DND-41 (cell line): ENCODE data around the gene MED12L.

Experiments
- ATAC-seq: fragments of 200-7000 bp; cut with Tn5 transposase; 3 replicates; pipeline ENCODE4 v1.9.1; 2021; ENCODE audit warnings: low read depth; ENCODE audit not compliant: insufficient read depth
- DNase-seq: peaks from one replicate; pipeline ENCODE4 v3.0.0-alpha.2; 2020
- H2AFZ ChIP-seq: 2 replicates; pipeline ENCODE4 v1.6.0; 2012; ENCODE audit warnings: low read depth, low read length
- H3K27ac ChIP-seq: 2 replicates; pipeline ENCODE4 v1.5.1; 2012; ENCODE audit warnings: low read length, inconsistent platforms
- H3K27me3 ChIP-seq: fragments of 200-600 bp; sonication (generic); 2 replicates; pipeline ENCODE4 v1.6.0; 2012; ENCODE audit warnings: low read length, mild to moderate bottlenecking, inconsistent platforms; ENCODE audit not compliant: insufficient read depth, poor library complexity
- H3K36me3 ChIP-seq: 2 replicates; pipeline ENCODE4 v1.5.1; 2012; ENCODE audit warnings: low read length, inconsistent platforms; ENCODE audit not compliant: insufficient read depth
- H3K4me1 ChIP-seq: 2 replicates; pipeline ENCODE4 v1.5.1; 2012; ENCODE audit warnings: mild to moderate bottlenecking, low read length; ENCODE audit not compliant: insufficient read depth
- H3K4me2 ChIP-seq: 2 replicates; pipeline ENCODE4 v1.6.0; 2012; ENCODE audit warnings: mild to moderate bottlenecking, moderate library complexity, low read length, inconsistent platforms; ENCODE audit not compliant: insufficient read depth
- H3K4me3 ChIP-seq, 2 experiments: fragments of 200-600 bp in 1 of 2; shearing (Covaris generic) in 1 of 2; 2 replicates each; pipeline ENCODE4 v1.5.1; 2012 to 2016; ENCODE audit warnings: inconsistent platforms in 2 of 2, low read length in 2 of 2, mild to moderate bottlenecking in 2 of 2, low read depth in 1 of 2, moderate library complexity in 1 of 2
- H3K79me2 ChIP-seq: 2 replicates; pipeline ENCODE4 v1.6.0; 2012; ENCODE audit warnings: low read length, inconsistent platforms; ENCODE audit not compliant: insufficient read depth
- H3K9ac ChIP-seq: 2 replicates; pipeline ENCODE4 v1.6.0; 2012; ENCODE audit warnings: low read depth, mild to moderate bottlenecking, inconsistent platforms, low read length, moderate library complexity
- H3K9me3 ChIP-seq: 2 replicates; pipeline ENCODE4 v1.5.1; 2012; ENCODE audit warnings: low read length, moderate library complexity, mild to moderate bottlenecking, inconsistent platforms; ENCODE audit not compliant: insufficient read depth, severe bottlenecking
- H4K20me1 ChIP-seq: 2 replicates; pipeline ENCODE4 v1.6.0; 2012; ENCODE audit warnings: low read length; ENCODE audit not compliant: insufficient read depth
- CTCF ChIP-seq: IDR thresholded peaks from 2 replicates; pipeline ENCODE4 v1.5.1; 2012; ENCODE audit warnings: borderline replicate concordance, low read length, moderate library complexity, mild to moderate bottlenecking; ENCODE audit not compliant: poor library complexity, severe bottlenecking; ENCODE audit errors: extremely low read depth
- EZH2 ChIP-seq: IDR thresholded peaks from 3 replicates; pipeline ENCODE4 v1.6.1; 2012; ENCODE audit warnings: borderline replicate concordance, low read depth, mild to moderate bottlenecking, moderate library complexity, low read length, inconsistent platforms; ENCODE audit not compliant: severe bottlenecking

The MED12L gene

GRCh38 chr3:151283387-151283786 lies 197.9 kb downstream of the MED12L start:
- Histone ChIP-seq H3K4me3 (no peak overlapping the region), H3K4me1 (peaks cover 29% of the 10 kb centered on the region), H3K36me3 (no peaks in the 10 kb centered on the region), H3K27ac (peak overlapping the region; percentile 46), H4K20me1 (no peaks in the 10 kb centered on the region), H2AFZ (no peak overlapping the region), H3K4me2 (0 out of 2 replicates have a peak overlapping the region, but pooled peaks have one; percentile 37), H3K9ac (no peak overlapping the region), H3K27me3 (no peaks in the 10 kb centered on the region), H3K79me2 (no peaks in the 10 kb centered on the region), H3K9me3 (no peaks in the 10 kb centered on the region)
- DNase-seq (no peak), ATAC-seq (peak; percentile 29; the same call in 1 of the 3 replicates)
- TF ChIP-seq CTCF (no peak), EZH2 (no peak)

GRCh38 chr3:151283907-151284461 lies 198.5 kb downstream of the MED12L start:
- no peaks in the 10 kb centered on the region for H4K20me1 ChIP-seq
- TF ChIP-seq EZH2 (no peak), CTCF (no peak)
- ATAC-seq (peak; percentile 80), DNase-seq (peak; percentile 46)
- H3K36me3 ChIP-seq, result no peaks in the 10 kb centered on the region
- H3K27me3 ChIP-seq, result no peaks in the 10 kb centered on the region
- peak overlapping the region; percentile 37 for H3K4me2 ChIP-seq
- no peaks in the 10 kb centered on the region for H3K9me3 ChIP-seq
- no peak overlapping the region for H3K4me3 ChIP-seq
- H2AFZ ChIP-seq, result no peak overlapping the region
- peak overlapping the region; percentile 46 for H3K27ac ChIP-seq
- H3K4me1 ChIP-seq, result peaks cover 24% of the 10 kb centered on the region
- no peak overlapping the region for H3K9ac ChIP-seq
- no peaks in the 10 kb centered on the region for H3K79me2 ChIP-seq

DNA sequence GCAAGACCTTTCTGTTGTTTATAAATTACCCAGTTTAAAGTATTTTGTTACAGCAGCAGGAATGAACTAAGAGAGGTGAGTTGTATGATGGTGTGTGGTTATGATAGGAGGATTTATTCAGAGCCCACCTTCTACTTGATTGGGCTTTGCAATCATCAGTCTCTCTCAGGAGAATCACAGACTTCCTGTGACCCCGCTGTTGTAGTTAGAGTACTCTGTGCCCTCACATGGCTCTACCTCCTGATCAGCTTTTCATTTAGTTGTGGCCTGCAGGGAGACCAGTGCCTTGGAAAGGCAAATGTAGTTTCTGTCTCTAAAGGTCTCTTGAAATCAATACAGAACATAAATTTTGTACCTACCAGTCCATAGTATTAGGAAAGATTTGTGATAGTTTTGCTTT lies 200.5 kb downstream of the MED12L start:
- no peak overlapping the region for H2AFZ ChIP-seq

More for the DNA sequence above, 200.5 kb downstream of the MED12L start:
- Histone ChIP-seq H3K4me3 (no peak overlapping the region), H3K4me1 (peaks cover 24% of the 10 kb centered on the region), H3K27me3 (no peaks in the 10 kb centered on the region), H3K27ac (no peak overlapping the region), H3K9ac (no peak overlapping the region), H3K36me3 (no peaks in the 10 kb centered on the region), H3K4me2 (no peak overlapping the region), H4K20me1 (no peaks in the 10 kb centered on the region), H3K9me3 (no peaks in the 10 kb centered on the region), H3K79me2 (no peaks in the 10 kb centered on the region)
- DNase-seq, result no peak
- TF ChIP-seq CTCF, result no peak
- TF ChIP-seq EZH2, result no peak
- no peak for ATAC-seq
